Measurements from ENCODE around the gene PTPN1.
"Not testable (repeated sequence)": the region's sequence is repeated elsewhere in the genome, so short reads cannot be mapped to it uniquely, and the experiment has no call there.

The PTPN1 gene

GRCh38 chr20:50509923-50510705 lies at the start of gene PTPN1:
Gene PTPN1 (plus strand): TSS chr20:50510383. CDS start chr20:50510528, 145 bp downstream.
- DNase-seq (ENCODE audit: low spot score): peak; percentile 94

GRCh38 chr20:50460608-50461267 lies 49.4 kb upstream of the PTPN1 start:
- DNase-seq (ENCODE audit: low spot score): peak; percentile 98

- no peak for DNase-seq (ENCODE audit: low spot score)
These were observed 48.0 kb upstream of the PTPN1 start for GRCh38 chr20:50462093-50462690.

GRCh38 chr20:50464026-50464724 lies 46.0 kb upstream of the PTPN1 start:
- DNase-seq (ENCODE audit: low spot score): peak; percentile 66

- DNase-seq (ENCODE audit: low spot score): no peak
These were observed 45.2 kb upstream of the PTPN1 start for GRCh38 chr20:50464725-50465650.

- DNase-seq (ENCODE audit: low spot score): no peak
These were observed 43.0 kb upstream of the PTPN1 start for GRCh38 chr20:50467174-50467573.

- DNase-seq (ENCODE audit: low spot score): no peak
These were observed 42.3 kb upstream of the PTPN1 start for GRCh38 chr20:50467718-50468356.

GRCh38 chr20:50468378-50468798 lies 41.8 kb upstream of the PTPN1 start:
- DNase-seq (ENCODE audit: low spot score): no peak

- DNase-seq (ENCODE audit: low spot score): no peak
These were observed 40.9 kb upstream of the PTPN1 start for GRCh38 chr20:50469176-50469723.

- no peak for DNase-seq (ENCODE audit: low spot score)
These were observed 40.4 kb upstream of the PTPN1 start for GRCh38 chr20:50469796-50470195.

- no peak for DNase-seq (ENCODE audit: low spot score)
These were observed 39.8 kb upstream of the PTPN1 start for GRCh38 chr20:50470264-50470858.

- DNase-seq (ENCODE audit: low spot score): no peak
These were observed 39.0 kb upstream of the PTPN1 start for GRCh38 chr20:50471231-50471630.

- no peak for DNase-seq (ENCODE audit: low spot score)
These were observed 37.2 kb upstream of the PTPN1 start for GRCh38 chr20:50472693-50473664.

- DNase-seq (ENCODE audit: low spot score): not testable (repeated sequence)
These were observed 35.8 kb upstream of the PTPN1 start for GRCh38 chr20:50474356-50474755.

- DNase-seq (ENCODE audit: low spot score): no peak
These were observed 34.4 kb upstream of the PTPN1 start for GRCh38 chr20:50475681-50476292.

GRCh38 chr20:50477239-50477872 lies 32.8 kb upstream of the PTPN1 start:
- DNase-seq (ENCODE audit: low spot score): no peak

- DNase-seq (ENCODE audit: low spot score): peak; percentile 71
These were observed 31.8 kb upstream of the PTPN1 start for GRCh38 chr20:50478162-50478990.
